EL (cell line): ENCODE data around the gene TACC2.
A peak's percentile ranks its signal among the peaks of the same experiment; 100 is the strongest.

Source experiments
- DNase-seq: peaks from one replicate; pipeline ENCODE4 v3.0.0-alpha.2; 2016

TACC2 gene

DNA sequence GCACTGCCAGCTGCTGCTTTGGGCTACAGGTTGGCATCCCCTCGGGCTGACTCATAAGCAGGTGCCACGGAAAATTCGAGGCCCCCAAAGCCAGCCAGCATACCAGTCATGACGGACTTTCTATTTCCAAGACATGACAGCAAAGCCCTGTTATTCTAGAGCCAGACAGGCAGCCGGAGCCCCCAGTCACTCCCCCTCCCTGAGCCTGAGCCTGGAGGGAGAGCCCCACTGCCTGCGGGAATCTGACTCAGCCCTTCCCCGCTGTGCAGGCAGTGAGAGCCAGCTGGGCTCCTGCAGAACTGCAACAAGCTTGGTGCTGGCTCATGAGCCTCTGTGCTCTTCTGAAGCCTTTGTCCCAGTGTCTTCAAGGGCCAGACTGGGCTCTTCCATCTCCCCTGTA is 297.9 kb downstream of the TACC2 start:
- DNase-seq, result peak; percentile 80

DNA sequence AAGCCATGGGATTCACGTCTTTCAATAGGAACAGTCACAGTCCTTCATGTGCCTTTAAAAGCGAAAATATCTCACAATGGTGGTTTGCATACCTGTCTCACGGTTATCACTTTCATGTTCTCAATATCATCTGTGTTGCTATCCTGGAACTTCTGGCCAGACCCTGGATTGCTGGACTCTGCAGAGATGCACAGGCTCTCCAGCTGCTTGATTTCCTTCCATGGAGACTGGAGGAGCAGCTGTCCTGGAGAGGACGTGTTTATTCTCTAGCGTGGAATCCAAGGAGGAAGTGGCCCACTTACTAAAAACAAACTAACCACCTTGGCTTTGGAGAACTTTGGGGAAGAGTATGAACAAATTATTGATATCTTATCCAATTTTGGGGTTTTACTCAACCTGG is 298.6 kb downstream of the TACC2 start:
- DNase-seq, result no peak

DNA sequence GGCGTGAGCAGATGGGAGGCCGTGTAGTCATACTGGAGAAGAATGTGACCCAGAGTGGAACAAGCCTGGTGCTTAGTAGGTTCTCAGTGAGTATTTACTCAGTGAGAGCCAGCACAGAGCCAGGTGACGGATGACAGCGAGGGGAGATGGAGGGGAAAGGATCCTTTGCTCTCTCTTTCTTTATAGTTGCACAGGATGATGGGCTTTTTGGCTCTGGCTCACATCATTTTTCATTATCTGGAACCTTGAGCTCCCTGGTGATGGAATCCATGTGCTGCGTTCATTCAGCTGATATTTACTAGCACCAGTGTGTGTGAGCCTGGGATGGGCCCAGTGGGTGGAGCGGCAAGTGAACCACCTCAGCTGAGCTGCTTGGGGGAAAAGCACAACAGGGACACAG is 299.3 kb downstream of the TACC2 start:
- no peak for DNase-seq

DNA sequence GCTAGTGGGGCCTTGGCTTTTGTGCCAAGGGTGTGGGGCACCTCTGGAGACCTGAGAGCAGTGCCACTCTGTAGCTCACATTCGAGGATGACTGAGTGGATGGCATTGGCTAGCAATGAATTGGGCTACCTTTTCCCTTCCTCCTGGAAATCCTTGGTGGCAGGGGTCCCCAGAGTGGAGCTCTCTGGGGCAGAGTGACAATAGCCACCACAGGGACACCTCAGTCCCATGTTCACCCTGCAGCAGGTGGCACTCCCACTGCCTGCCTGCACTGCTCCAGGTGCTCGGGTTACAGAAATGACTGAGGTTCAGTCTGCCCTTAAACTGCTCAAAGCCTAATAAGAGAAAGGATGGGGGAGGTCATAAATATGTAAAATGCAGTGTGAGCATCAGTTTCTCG is 300.0 kb downstream of the TACC2 start:
- DNase-seq, result no peak

GRCh38 chr10:122290334-122290733 is 301.4 kb downstream of the TACC2 start:
- DNase-seq, result no peak

DNA sequence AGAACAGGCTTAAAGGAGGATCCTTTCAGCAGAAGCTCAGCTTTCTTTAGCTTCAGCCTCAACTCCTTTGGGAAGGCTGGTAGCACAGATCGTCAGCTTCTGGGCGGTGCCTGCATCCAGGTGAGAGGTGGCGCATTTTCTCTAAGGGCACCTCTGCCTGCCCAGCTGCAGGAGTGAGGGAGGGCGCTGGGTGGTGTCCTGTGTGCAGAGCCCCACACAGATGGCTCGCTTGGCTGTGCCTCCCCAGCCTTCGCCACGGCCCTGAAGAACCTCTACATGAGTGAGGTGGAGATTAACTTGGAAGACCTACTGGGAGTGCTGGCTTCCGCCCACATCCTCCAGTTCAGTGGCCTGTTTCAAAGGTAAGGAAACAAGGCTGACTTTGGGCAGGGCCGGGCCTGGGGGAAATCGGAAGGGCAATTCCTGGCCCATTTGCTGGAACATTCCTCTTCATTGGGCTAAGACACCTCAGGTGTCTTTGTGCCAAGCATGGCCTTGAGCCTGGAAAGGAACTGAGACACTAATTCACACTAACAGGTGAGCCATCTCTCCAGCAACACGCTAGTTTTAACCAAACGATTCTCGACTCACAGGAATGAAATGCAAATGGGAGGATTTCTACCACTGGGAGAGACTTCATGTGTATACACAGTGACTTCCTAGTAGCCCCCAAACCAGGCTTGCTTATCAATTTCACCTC is 302.0 kb downstream of the TACC2 start:
- DNase-seq, result no peak

DNA sequence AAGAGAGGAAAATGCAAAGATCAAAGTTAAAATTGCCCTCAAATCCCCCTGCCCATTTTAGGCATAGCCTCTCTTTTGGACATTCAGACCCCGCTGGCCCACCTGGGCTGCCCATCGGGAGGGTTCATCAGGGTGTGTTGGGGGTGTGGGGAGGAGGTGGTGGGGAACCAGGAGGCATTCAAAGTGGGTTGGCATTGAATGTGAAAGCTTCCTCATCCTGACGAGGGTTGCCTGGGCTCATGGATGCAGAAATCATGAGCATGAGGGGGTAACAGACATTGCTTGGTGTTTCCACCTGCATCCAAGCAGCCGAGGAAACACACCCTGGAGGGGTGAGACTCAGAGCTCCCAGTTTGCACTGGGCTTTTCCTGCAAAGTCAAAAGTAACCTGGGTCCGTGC is 302.8 kb downstream of the TACC2 start:
- no peak for DNase-seq

- DNase-seq, result no peak
Observed at GRCh38 chr10:122292376-122292775, 303.4 kb downstream of the TACC2 start.

- DNase-seq, result no peak
Observed at GRCh38 chr10:122293156-122293960, 304.4 kb downstream of the TACC2 start.

- DNase-seq, result no peak
Observed at GRCh38 chr10:122293961-122294380, 305.0 kb downstream of the TACC2 start.

GRCh38 chr10:122294511-122295450 is 305.8 kb downstream of the TACC2 start:
- DNase-seq, result no peak

DNA sequence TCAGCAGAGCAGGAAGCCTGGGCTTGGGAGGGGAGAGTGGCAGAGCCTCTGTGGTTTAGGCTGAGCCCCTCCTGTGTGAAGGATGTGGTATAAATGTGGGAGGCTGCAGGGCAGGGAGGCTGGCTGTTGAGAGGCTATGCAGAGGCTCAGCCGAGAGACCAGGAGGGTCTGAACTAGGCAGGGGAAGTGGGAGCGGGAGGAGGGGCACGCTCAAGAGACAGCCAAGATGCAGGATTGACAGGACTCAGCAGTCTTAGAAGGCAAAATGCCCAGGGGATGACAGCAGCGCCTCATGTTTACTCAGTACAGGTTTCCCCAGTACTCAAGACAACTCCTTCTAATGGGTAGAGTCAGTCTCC is 306.5 kb downstream of the TACC2 start:
- no peak for DNase-seq

GRCh38 chr10:122296363-122297120 is 307.6 kb downstream of the TACC2 start:
- DNase-seq, result no peak

GRCh38 chr10:122297583-122297982 is 308.6 kb downstream of the TACC2 start:
- no peak for DNase-seq

GRCh38 chr10:122298206-122298597 is 309.2 kb downstream of the TACC2 start:
- no peak for DNase-seq

DNA sequence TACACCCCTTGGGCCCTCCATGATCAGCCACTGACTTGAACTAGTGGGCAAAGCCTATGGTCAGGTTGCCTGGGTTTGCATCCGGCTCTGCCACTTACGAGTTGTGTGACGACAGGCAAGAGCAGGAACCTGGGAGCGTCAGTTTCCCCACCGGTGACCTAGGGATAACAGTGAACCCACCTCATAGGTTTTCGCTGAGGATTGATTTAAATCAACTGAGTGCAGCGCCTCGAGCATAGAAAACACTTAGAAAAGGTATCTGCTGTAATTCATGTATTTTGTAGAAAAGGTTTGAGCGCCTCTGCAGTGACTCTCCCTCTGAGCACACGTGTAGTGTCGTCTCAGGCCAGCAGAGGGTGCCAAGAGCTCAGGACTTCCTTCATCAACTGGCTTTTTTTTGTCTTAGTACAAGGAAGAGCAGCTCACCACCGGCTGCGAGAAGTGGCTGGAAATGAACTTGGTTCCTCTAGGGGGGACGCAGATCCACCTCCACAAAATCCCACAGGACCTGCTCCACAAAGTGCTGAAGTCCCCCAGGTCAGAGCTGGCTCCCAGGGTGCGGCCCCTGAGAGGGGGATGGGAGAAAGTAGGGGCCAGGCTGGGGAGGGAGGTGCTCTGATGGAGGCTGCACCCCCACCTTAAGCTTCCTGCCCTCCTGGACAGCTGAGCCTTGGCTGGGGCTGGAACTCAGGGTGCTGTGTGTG is 309.8 kb downstream of the TACC2 start:
- peak; percentile 74 for DNase-seq

DNA sequence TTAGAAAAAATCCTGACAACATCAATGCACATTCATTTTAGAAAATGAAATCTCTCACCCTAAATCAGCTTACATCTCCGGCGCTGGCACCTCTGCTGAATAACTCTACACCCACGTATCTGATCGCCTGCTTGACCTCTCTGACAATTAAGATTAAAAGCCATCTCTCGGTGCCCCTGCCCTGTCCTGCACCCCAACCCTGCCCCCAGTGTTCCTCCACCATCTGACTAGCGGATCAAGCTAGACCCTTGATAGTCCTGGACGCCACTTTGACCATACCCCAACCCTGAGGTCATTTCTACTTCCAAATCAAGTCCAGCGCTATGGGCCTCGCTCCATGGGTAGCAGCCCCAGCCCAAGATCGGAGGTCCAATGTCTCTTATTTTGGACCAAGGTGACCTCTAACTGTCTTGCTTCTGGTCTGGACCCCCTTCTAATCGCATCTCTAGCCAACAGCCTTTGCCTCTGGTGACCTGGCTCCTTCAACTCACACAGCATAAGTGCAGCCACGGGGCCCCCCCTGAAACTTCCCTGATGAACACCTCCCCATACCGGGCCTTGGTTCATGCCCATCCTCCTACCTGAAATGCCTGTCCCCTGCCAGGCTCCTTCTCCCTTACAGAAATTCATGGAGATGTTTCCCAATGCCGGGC is 310.6 kb downstream of the TACC2 start:
- DNase-seq, result no peak

GRCh38 chr10:122301055-122301810 is 312.3 kb downstream of the TACC2 start:
- DNase-seq, result peak; percentile 18

DNA sequence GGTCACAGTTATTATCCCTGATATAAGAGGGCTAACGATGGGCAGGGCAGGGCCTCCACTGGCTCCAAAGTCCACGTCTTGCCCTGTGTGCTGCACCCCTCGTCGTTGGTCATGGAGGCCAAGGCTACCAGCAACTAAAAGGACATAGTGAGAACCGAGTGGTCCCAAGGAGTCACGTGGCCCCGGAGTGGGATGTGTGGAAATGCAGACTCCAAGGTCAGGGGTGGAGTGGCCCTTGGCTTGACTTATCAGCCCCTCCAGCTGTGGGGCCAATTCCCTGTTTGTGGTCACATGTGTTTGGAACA is 312.8 kb downstream of the TACC2 start:
- DNase-seq, result no peak

- no peak for DNase-seq
Observed at GRCh38 chr10:122302315-122302714, 313.4 kb downstream of the TACC2 start.
